ENCODE data around the gene MYOZ3.

- TF ChIP-seq GATA2 (IDR thresholded peaks at IDR 0.05; ENCODE audit: low read depth, low read length) (no peak), GATA3 (IDR thresholded peaks at IDR 0.05; ENCODE audit: low read depth, low read length) (no peak)
Observed at GRCh38 chr5:150723845-150724244, 62.8 kb downstream of the MYOZ3 start.

Data from SH-SY5Y (cell line).